Testis (tissue), 2 donors: ENCODE results near the gene RXRA.

Source experiments
- CTCF ChIP-seq, 3 experiments: fragments of 450-650 bp in 2 of 3; fragments of 200-600 bp in 1 of 3; sonication (generic) in 1 of 3; IDR thresholded peaks; one replicate each; pipeline ENCODE4 v1.5.1; 2016 to 2019; ENCODE audit warnings: antibody characterized with exemption in 3 of 3, mild to moderate bottlenecking in 2 of 3, moderate library complexity in 1 of 3
- POLR2A ChIP-seq: fragments of 450-650 bp; IDR thresholded peaks from one replicate; pipeline ENCODE4 v1.6.1; 2017; ENCODE audit warnings: antibody characterized with exemption, mild to moderate bottlenecking, moderate library complexity

- TF ChIP-seq POLR2A (no peak), CTCF (IDR thresholded peaks at IDR 0.05) (no peak)
These were observed 134.6 kb downstream of the RXRA start for GRCh38 chr9:134460896-134461295.
